ENCODE results near the gene PTDSS2. TPM values are rescaled to one million over a fixed set of nuclear protein-coding genes. Genes with fewer than 3 reads are reported as not detected.

PTDSS2 gene
- total RNA-seq, 1 experiment from 2014 or later, result 37.6 TPM

GRCh38 chr11:453564-453963 lies 3.5 kb downstream of the PTDSS2 start:
- no peak for TF ChIP-seq EZH2 (IDR thresholded peaks at IDR 0.05; ENCODE audit: borderline replicate concordance, low read depth, low read length, poor library complexity, severe bottlenecking)
- H3K27ac ChIP-seq (ENCODE audit: low read depth, low read length, poor library complexity, severe bottlenecking), result no peak overlapping the region
- DNase-seq (ENCODE audit: low spot score), result no peak
- ChIA-PET CTCF (no interaction called here), POLR2A (ENCODE audit: low non-redundant PET) (no interaction called here)
- H3K9me3 ChIP-seq (ENCODE audit: low read depth, low read length, poor library complexity, severe bottlenecking), result no peaks in the 10 kb centered on the region
- H3K4me1 ChIP-seq (ENCODE audit: insufficient read depth, low read length, poor library complexity, severe bottlenecking), result peaks cover 8% of the 10 kb centered on the region
- intact Hi-C loops (cut with micrococcal nuclease; ENCODE audit: unreplicated experiment), result no loop called here
- H3K36me3 ChIP-seq (ENCODE audit: insufficient read depth, low read length, poor library complexity, severe bottlenecking), result no peaks in the 10 kb centered on the region
- no peaks in the 10 kb centered on the region for H3K27me3 ChIP-seq (replicated peaks; ENCODE audit: insufficient read depth, low read depth, low read length, poor library complexity)
- BruUV-seq (replicated peaks), result no TSS peak
- H3K4me3 ChIP-seq (ENCODE audit: low read depth, low read length, poor library complexity, severe bottlenecking), result no peak overlapping the region

GRCh38 chr11:454043-454442 lies 4.0 kb downstream of the PTDSS2 start:
- Histone ChIP-seq H3K9me3 (ENCODE audit: low read depth, low read length, poor library complexity, severe bottlenecking) (no peaks in the 10 kb centered on the region), H3K4me1 (ENCODE audit: insufficient read depth, low read length, poor library complexity, severe bottlenecking) (peaks cover 8% of the 10 kb centered on the region), H3K27ac (ENCODE audit: low read depth, low read length, poor library complexity, severe bottlenecking) (no peak overlapping the region), H3K4me3 (ENCODE audit: low read depth, low read length, poor library complexity, severe bottlenecking) (no peak overlapping the region), H3K36me3 (ENCODE audit: insufficient read depth, low read length, poor library complexity, severe bottlenecking) (no peaks in the 10 kb centered on the region), H3K27me3 (replicated peaks; ENCODE audit: insufficient read depth, low read depth, low read length, poor library complexity) (no peaks in the 10 kb centered on the region)
- BruUV-seq (replicated peaks), result no TSS peak
- ChIA-PET POLR2A (ENCODE audit: low non-redundant PET) (no interaction called here), CTCF (no interaction called here)
- no peak for DNase-seq (ENCODE audit: low spot score)
- intact Hi-C loops (cut with micrococcal nuclease; ENCODE audit: unreplicated experiment), result no loop called here
- TF ChIP-seq EZH2 (IDR thresholded peaks at IDR 0.05; ENCODE audit: borderline replicate concordance, low read depth, low read length, poor library complexity, severe bottlenecking), result no peak
- TF ChIP-seq, protein P1, sequence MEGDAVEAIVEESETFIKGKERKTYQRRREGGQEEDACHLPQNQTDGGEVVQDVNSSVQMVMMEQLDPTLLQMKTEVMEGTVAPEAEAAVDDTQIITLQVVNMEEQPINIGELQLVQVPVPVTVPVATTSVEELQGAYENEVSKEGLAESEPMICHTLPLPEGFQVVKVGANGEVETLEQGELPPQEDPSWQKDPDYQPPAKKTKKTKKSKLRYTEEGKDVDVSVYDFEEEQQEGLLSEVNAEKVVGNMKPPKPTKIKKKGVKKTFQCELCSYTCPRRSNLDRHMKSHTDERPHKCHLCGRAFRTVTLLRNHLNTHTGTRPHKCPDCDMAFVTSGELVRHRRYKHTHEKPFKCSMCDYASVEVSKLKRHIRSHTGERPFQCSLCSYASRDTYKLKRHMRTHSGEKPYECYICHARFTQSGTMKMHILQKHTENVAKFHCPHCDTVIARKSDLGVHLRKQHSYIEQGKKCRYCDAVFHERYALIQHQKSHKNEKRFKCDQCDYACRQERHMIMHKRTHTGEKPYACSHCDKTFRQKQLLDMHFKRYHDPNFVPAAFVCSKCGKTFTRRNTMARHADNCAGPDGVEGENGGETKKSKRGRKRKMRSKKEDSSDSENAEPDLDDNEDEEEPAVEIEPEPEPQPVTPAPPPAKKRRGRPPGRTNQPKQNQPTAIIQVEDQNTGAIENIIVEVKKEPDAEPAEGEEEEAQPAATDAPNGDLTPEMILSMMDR (conservative IDR thresholded peaks at IDR 0.05; ENCODE audit: low read depth, low read length), result no peak

GRCh38 chr11:454801-455565 lies 4.9 kb downstream of the PTDSS2 start:
- H3K27me3 ChIP-seq (replicated peaks; ENCODE audit: insufficient read depth, low read depth, low read length, poor library complexity), result no peaks in the 10 kb centered on the region
- TF ChIP-seq, protein P1 (conservative IDR thresholded peaks at IDR 0.05; ENCODE audit: low read depth, low read length), result no peak
- TF ChIP-seq EZH2 (IDR thresholded peaks at IDR 0.05; ENCODE audit: borderline replicate concordance, low read depth, low read length, poor library complexity, severe bottlenecking), result no peak
- ChIA-PET CTCF (no interaction called here), POLR2A (ENCODE audit: low non-redundant PET) (no interaction called here)
- H3K4me1 ChIP-seq (ENCODE audit: insufficient read depth, low read length, poor library complexity, severe bottlenecking), result peaks cover 8% of the 10 kb centered on the region
- H3K36me3 ChIP-seq (ENCODE audit: insufficient read depth, low read length, poor library complexity, severe bottlenecking), result no peaks in the 10 kb centered on the region
- H3K9me3 ChIP-seq (ENCODE audit: low read depth, low read length, poor library complexity, severe bottlenecking), result no peaks in the 10 kb centered on the region
- no peak for DNase-seq (ENCODE audit: low spot score)
- H3K4me3 ChIP-seq (ENCODE audit: low read depth, low read length, poor library complexity, severe bottlenecking), result no peak overlapping the region
- H3K27ac ChIP-seq (ENCODE audit: low read depth, low read length, poor library complexity, severe bottlenecking), result no peak overlapping the region
- no TSS peak for BruUV-seq (replicated peaks)
- intact Hi-C loops (cut with micrococcal nuclease; ENCODE audit: unreplicated experiment), result no loop called here

Measured in A673 (cell line).